Stimulated activated CD8-positive, alpha-beta memory T cell treated with anti-CD3 and anti-CD28 coated beads, Interleukin-7, amount 100 ng/mL, for 24 hours (primary cell): ENCODE results near the gene PPP1R14D.

ENCODE experiments used
- DNase-seq: peaks from one replicate; pipeline ENCODE4 v3.0.0-alpha.2; 2020; ENCODE audit warnings: low read depth

The PPP1R14D gene

GRCh38 chr15:40852529-40852928, 24.0 kb upstream of the PPP1R14D start:
- DNase-seq: no peak

GRCh38 chr15:40850576-40851112, 22.1 kb upstream of the PPP1R14D start:
- DNase-seq: no peak

GRCh38 chr15:40847223-40847961, 18.9 kb upstream of the PPP1R14D start:
- DNase-seq: no peak

DNA sequence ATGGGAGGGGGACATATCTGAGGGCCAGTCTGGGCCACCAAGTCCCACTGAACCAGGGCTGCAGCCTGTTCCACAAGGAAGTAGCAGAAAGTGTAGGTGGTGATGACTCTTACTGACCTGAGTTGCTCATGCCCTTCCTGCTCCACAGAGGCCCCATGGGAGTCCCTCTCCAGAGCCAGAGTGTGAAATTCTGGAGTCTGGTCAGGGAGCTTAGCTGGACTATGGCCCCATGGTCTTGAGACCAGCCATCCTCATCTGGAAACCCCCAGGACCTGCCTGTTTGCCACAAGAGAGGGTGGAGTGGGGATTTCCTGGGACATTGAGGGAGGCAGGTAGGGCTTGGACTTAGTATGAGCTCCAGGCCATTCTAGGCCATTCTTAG, 18.3 kb upstream of the PPP1R14D start:
- no peak for DNase-seq

- DNase-seq: no peak
Measured at GRCh38 chr15:40845511-40846284, 17.2 kb upstream of the PPP1R14D start.

DNA sequence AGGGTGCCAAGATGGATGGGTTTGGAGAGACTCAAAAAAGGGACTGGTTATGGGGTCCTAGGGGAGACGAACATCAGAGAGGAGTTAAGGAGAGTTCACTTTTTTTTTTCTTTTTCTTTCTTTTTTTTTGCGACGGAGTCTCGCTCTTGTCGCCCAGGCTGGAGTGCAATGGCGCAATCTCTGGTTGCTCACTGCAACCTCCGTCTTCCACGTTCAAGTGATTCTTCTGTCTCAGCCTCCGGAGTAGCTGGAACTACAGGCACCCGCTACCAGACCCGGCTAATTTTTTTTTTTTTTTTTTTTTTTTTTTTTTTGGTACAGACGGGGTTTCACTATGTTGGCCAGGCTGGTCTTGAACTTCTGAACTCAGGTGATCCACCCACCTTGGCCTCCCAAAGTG, 16.5 kb upstream of the PPP1R14D start:
- DNase-seq: no peak

GRCh38 chr15:40844696-40845030, 16.2 kb upstream of the PPP1R14D start:
- peak; percentile 10 for DNase-seq

DNA sequence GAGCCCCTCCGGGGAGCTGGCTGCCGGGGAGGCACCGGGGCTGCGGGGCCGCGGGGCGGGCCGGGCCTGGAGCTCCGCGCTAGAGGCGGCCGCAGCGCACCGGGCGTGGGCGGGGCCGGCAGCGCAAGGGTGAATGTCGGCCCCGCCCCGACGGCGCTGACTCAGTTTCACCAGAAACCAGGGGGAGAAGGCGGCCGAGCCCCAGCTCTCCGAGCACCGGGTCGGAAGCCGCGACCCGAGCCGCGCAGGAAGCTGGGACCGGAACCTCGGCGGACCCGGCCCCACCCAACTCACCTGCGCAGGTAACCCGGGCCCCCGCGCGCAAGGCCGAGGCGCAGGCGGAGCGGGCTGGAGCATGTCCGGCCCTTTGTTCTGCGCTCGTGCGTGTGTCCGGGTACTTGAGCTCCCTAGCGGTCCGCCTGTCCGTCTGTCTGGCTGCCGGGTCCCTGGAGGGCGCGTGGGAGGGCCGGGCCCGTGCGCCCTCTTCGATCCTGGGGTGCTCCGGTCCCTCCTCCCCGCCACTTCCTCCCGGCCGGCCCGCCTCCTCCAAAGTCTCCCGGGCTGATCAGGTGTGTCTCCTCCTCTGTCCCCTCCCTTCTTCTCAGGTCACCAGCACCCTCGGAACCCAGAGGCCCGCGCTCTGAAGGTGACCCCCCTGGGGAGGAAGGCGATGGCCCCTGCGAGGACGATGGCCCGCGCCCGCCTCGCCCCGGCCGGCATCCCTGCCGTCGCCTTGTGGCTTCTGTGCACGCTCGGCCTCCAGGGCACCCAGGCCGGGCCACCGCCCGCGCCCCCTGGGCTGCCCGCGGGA, 15.6 kb upstream of the PPP1R14D start, which contains the start of gene SPINT1:
Gene SPINT1 (plus strand): TSS at position 164 of the 811 bp plus-strand sequence. CDS start 507 bp downstream, at position 671.
- peak; percentile 46 for DNase-seq

DNA sequence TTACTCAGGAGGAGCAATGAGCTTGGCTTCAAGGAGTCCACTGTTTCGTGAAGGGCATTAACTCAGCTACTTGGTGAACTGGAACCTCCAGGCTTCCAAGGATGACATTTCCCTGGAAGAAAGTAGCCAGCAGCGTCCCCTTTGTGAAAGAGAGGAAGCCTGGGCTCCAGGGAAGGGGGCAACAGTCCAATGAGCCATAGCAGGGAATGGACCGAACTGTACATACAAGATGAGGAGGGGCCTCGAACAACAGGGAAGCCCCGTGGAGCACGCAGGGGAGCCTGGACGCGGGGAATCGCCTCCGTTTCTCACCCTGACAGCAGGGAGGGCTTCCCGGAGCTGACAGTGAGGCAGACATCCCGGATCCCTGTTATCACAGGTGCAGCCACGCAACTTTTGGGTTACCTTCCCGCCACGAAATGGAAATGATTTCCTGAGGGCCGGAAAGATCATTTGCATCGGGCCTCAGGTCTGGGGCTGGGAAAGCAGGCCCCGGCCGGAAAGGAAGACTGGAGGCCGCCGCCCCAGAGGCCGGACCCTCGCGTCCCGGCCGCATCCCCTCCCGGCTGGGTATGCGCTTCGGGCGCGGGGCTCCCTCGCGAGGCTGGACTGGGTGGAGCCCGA, 14.9 kb upstream of the PPP1R14D start:
- DNase-seq: no peak

GRCh38 chr15:40841741-40842140, 13.2 kb upstream of the PPP1R14D start:
- no peak for DNase-seq

- DNase-seq: no peak
Measured at GRCh38 chr15:40838756-40839155, 10.2 kb upstream of the PPP1R14D start.

GRCh38 chr15:40836020-40836419, 7.5 kb upstream of the PPP1R14D start:
- no peak for DNase-seq

DNA sequence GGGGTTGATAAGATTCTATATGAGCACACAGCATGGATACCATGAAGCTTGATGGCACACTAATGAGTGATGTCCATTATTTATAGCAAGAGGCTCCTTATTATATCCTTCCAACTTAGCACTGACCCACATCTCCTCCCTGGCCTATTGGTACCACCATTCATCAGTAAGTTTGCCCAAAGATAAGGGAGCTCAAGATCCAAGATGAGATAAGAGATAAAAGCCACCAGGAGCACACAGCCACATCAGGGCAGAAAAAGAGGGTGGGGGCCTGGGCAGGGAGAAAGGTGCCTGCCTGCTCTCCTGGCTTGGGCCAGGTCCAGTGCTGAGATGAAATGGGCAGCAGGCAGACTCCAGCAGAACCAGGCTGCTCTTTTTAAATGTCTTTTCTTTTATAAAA, 4.4 kb upstream of the PPP1R14D start:
- DNase-seq: no peak

DNA sequence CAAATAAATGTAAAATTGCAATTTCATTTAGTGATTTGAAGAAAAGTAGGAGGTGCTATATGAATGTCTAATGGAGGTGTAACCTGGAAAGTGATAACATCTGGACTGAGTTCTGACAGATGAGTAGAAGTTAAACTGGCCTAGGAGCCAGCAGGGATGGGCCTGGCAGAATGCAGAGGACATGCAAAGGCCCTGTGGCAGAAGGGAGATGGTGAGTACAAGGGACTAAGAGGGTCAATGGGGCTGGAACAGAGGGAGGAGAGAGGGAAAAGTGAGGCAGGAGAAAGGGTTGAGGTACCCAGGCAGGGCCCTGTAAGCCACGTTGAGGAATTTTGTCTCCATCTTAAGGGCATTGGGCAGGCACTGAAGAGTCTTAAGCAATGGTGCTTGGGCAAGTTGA, 3.4 kb upstream of the PPP1R14D start:
- no peak for DNase-seq

- no peak for DNase-seq
Measured at GRCh38 chr15:40830884-40831283, 2.4 kb upstream of the PPP1R14D start.

- DNase-seq: no peak
Measured at GRCh38 chr15:40829115-40829514, 607 bp upstream of the PPP1R14D start.

- no peak for DNase-seq
Measured at GRCh38 chr15:40826423-40827075, 2.0 kb downstream of the PPP1R14D start.

- no peak for DNase-seq
Measured at GRCh38 chr15:40825661-40826422, 2.7 kb downstream of the PPP1R14D start.

- DNase-seq: no peak
Measured at GRCh38 chr15:40823572-40824343, 4.8 kb downstream of the PPP1R14D start.

DNA sequence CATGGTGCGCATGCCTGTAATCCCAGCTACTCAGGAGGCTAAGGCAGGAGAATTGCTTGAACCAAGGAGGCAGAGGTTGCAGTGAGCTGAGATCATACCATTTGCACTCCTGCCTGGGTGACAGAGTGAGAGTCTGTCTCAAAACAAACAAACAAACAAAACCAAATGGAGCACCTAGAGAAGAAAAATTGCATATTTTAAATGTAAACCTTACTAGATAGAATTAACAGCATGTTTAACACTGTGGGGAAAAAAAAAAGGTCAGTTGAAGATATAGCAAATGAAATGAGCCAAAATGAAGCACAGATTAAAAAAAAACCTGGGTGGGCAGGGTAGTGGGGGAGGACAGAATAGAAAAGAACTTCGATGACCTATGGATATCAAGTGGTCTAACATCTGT, 7.3 kb downstream of the PPP1R14D start:
- no peak for DNase-seq
